HS-5 (cell line): ENCODE data around the gene CD320.
"Not testable (repeated sequence)": the region's sequence is repeated elsewhere in the genome, so short reads cannot be mapped to it uniquely, and the experiment has no call there.

Experiments used
- DNase-seq: peaks from one replicate; pipeline ENCODE4 v3.0.0-alpha.2; 2012; ENCODE audit warnings: low read depth

Gene CD320

DNA sequence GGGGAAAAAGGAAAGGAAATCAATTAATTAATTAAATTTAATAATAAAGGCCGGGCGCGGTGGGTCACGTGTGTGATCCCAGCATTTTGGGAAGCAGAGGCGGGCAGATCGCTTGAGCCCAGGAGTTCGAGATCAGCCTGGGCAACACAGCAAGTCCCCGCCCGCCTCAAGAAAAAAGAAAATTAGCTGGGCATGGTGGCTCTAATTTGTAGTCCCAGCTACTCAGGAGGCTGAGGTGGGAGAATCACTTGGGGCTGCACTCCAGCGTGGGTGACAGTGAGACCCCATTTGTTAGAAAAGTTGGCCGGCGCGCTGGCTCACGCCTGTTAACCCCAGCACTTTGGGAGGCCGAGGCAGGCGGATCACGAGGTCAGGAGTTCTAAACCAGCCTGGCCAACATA, 733 bp upstream of the CD320 start:
- DNase-seq, result no peak

DNA sequence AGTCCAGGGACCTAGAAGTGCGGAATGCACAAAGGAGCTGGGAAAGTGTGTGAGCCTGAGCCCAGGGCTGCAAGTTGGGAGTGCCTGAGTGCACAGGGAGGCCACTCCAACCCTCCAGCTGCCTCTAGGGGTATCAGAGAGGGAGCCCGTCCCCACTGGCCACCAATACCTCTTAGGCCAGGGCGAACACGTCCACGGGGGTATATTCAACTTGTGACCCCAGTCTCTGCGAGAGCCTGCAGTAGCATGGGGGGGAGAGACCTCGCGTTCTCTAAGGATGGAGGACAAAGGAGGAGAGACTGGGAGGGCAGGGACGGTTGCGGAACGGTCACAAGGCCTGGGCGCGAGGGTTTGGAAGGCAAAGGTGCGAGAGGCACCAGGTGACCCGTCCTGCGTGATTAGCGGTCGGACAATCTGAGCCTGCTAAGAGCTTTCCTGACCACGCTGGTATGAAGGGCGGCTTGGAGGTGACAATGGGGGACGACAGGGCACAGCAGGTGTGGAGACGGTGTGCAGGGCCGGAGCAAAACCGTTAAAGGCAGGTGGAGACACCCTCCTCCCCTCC, 676 bp downstream of the CD320 start:
- no peak for DNase-seq

DNA sequence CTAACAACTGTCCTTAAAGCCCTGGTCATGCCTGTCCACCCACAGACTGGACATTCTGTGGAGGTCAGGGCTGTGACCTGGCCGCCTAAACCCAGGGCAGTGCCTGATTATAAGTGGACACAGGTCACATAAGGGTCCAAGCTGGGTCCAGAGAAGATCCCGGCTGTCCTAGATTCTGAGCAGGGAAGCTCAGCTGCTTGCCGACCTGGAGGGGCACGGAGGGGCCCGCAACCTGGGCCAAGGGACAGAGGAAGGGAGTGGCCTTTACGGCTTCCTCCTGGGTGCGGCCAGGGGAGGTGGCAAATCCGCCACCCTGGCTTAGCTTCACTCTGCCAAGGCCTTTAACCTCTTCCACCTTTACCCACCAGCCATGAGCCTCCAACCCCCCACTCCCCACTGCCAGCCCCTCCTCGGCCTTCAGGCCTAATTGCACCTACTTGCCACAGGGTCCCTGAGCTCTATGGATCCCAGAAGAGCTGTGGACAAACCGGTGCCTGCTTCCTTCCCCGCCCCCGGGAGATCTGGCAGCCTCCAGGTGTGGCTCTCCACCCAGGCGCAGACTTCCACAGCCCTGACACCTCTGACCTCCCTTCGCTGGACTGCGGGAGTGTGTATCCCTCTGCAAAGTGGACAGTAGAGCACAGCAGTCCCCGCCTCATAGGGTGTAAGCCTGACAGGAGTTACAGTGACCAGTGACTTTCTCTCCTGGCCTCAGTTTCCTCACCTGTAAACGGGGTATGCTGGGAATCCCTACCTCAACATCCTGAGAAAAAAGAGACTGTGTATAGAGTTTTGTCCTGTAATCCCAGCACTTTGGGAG, 1.7 kb downstream of the CD320 start:
- no peak for DNase-seq

GRCh38 chr19:8305798-8306197, 2.4 kb downstream of the CD320 start:
- DNase-seq, result no peak

- DNase-seq, result no peak
Measured at GRCh38 chr19:8304841-8305621, 3.1 kb downstream of the CD320 start.

DNA sequence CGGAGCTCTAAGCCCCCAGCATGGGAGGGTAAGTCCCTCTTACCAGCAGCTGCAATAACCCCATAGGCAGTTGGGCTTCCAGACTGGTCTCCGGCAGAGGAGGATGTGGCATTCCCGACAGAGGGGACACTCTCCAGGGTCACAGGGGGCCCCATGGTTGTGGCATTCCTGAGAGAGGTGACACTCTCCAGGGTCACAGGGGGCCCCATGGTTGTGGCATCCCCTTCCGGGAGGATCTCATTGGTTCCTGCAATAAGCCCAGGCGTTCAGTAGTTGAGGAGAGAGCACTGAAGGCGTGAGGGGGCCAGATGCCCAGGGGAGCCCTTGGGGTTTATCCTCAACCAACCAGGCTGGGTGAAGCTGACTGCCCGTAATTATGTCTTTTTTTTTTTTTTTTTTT, 5.4 kb downstream of the CD320 start:
- no peak for DNase-seq

GRCh38 chr19:8302357-8302691, 5.8 kb downstream of the CD320 start:
- no peak for DNase-seq

DNA sequence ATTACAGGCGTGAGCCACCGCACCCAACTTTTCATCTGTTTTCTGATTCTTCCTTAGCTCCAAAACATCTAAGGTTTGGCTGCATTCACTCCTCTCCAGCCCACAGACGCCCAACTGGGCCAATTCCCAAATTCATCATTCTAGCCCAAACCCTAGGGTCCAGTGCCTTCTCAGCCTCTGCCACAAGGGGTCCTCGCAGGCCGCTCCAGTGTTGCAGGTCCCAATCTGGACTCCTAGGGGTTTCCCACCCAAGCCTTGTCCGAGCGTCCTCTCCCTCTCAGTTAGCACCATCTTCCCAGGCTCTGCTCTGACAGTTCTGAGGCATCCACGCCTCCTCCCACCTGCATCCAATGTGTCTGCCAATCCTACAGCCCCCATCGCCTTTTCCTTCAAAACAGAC, 16.8 kb downstream of the CD320 start:
- not testable (repeated sequence) for DNase-seq

DNA sequence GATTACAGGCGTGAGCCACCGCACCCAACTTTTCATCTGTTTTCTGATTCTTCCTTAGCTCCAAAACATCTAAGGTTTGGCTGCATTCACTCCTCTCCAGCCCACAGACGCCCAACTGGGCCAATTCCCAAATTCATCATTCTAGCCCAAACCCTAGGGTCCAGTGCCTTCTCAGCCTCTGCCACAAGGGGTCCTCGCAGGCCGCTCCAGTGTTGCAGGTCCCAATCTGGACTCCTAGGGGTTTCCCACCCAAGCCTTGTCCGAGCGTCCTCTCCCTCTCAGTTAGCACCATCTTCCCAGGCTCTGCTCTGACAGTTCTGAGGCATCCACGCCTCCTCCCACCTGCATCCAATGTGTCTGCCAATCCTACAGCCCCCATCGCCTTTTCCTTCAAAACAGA, 31.6 kb downstream of the CD320 start:
- not testable (repeated sequence) for DNase-seq

DNA sequence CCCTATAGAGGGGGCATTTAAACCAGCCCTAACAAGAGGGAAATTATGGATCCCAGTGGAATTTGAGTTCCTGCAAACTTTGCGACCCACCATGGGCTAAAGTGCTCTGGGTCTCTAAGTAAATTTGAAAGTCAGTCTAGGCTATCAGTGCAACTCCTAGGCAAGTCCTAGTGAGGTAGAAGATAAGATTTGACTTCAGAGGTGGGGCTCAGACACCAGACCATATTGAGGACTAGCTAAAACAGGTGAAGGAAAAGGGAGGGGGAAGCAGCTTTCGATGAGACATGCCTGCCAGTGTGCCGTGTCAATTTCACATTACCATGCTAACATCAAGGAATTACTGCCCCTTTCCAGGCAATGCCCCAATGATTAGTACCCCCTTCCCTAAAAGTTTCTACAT, 38.4 kb downstream of the CD320 start:
- no peak for DNase-seq

GRCh38 chr19:8265872-8266271, 42.3 kb downstream of the CD320 start:
- no peak for DNase-seq

GRCh38 chr19:8264248-8264647, 43.9 kb downstream of the CD320 start:
- DNase-seq, result not testable (repeated sequence)

- no peak for DNase-seq
Measured at GRCh38 chr19:8262431-8262830, 45.7 kb downstream of the CD320 start.

DNA sequence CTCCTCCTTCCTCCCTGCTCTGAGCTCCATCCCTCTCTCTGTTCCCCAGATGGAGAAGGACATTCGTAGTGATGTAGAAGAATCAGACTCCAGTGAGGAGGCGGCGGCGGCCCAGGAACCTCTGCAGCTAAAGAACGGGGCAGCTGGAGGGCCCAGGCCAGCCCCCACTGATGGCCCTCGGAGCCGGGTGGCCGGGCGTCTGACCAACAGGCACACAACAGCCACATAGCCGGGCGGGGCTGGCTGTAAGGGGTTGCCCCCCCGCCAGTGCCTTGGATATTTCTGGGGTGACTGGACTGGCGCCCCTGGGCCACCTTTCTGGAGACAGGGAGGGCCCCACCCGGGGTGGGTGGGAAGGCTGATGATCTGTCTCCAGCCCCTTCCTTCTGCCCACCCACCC, 46.3 kb downstream of the CD320 start:
- DNase-seq, result no peak

- DNase-seq, result no peak
Measured at GRCh38 chr19:8261347-8261746, 46.8 kb downstream of the CD320 start.

- no peak for DNase-seq
Measured at GRCh38 chr19:8259922-8260247, 48.3 kb downstream of the CD320 start.

- no peak for DNase-seq
Measured at GRCh38 chr19:8259142-8259921, 48.8 kb downstream of the CD320 start.

- DNase-seq, result no peak
Measured at GRCh38 chr19:8257052-8257443, 51.1 kb downstream of the CD320 start.

DNA sequence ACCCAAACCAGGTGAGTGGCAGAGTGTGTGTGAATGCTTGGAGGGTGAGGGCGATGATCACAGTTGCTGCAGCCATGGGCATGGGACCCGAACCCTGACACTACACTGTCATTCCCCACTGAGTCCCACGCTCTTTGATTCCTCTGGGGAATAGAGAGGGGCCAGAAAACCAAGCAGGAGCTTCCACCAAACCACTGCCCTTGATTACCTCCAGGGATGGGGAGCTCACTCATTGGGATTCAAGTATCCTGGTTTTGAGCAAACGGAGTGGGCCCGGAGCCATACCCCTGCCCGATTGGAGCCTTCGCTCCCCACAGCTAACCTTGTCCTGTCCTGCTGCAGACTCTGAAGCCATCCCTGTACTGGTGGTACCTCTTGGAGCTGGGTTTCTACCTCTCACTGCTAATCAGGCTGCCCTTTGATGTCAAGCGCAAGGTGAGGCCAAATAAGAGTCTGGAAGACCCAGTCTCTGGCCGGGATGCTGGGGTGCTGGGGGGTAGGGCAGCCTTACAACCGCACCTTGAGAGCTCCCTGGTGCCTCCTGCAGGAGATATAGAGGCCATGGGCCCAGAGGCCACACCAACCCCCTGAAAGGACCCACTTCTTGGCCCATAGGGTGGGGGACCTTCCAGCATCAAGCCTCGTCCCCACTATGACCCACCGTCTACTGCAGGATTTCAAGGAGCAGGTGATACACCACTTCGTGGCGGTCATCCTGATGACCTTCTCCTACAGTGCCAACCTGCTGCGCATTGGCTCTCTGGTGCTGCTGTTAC, 51.7 kb downstream of the CD320 start:
- no peak for DNase-seq

DNA sequence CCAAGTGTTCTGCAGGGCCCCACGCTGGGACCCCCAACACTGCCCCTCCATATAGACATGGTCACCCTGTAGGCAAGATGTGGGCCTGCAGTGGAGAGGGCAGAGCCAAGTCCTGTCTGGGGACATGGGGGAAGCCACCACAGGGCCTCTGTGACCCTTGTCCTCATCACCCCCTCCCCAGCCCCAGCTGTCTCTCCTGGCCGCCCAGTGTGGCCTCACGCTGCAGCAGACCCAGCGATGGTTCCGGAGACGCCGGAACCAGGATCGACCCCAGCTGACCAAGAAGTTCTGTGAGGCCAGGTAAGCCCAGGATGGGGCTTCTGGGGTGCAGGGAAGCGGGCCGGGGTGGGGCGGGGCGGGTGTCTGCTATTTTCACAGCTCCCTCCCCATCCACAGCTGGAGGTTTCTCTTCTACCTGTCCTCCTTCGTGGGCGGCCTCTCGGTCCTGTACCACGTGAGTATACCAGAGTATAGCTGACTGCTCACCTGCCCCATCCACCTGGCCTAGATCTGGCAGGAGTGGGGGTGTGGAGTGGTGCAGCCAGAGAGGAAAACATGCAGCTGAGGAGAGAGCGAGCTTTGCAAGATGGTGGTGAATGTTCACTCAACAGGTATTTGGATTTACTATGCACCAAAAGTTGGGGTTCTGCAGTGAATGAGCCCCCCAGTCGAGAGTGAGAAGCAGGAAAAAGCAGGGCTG, 52.6 kb downstream of the CD320 start:
- DNase-seq, result no peak

DNA sequence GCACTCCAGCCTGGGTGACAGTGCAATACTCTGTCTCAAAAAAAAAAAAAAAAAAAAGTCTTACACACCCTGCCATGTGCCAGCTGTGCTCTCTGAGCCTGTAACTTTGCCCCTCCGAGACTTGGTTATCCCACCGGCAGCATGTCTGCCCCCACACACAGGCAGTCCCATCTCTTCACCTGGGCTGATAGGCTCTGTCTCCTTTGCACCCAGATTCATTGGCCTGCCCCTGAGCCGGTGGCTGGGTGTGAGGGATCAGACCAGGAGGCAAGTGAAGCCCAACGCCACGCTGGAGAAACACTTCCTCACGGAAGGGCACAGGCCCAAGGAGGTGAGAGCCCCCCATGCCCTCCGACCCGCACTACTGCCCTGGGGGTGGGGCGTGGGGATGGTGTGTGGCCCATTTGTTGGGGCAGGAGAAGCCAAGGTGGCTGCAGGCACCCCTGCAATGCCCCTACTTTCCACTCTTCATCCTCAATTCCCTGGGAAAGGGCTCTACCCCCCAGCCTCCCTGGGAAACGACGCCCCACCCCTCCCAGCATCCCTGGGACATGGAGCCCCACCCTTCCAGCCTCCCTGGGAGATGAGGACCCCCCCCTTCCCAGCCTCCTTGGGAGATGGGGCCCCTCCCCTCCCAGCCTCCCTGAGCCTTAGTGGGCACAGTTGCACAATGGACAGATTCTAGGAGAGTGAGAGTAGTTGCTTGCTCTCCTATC, 53.7 kb downstream of the CD320 start:
- DNase-seq, result no peak
